ENCODE results near the gene ZFPL1.

GRCh38 chr11:65130631-65131416 is 46.8 kb downstream of the ZFPL1 start:
- TF ChIP-seq ZBTB33 (IDR thresholded peaks at IDR 0.05) (no peak), SP1 (IDR thresholded peaks at IDR 0.05; ENCODE audit: low read depth, low read length) (no peak), CTCF (IDR thresholded peaks at IDR 0.05 in 2 of 3, conservative IDR thresholded peaks at IDR 0.05 in 1 of 3; ENCODE audit: control insufficient read depth in 2 of 3, extremely low read depth in 1 of 3, insufficient read depth in 1 of 3, low read depth in 3 of 3, low read length in 3 of 3) (no peak)

Measured in GM12878 (cell line).